ENCODE results near the gene BCAR3.
"Not testable (repeated sequence)": the region's sequence is repeated elsewhere in the genome, so short reads cannot be mapped to it uniquely, and the experiment has no call there.

The BCAR3 gene

DNA sequence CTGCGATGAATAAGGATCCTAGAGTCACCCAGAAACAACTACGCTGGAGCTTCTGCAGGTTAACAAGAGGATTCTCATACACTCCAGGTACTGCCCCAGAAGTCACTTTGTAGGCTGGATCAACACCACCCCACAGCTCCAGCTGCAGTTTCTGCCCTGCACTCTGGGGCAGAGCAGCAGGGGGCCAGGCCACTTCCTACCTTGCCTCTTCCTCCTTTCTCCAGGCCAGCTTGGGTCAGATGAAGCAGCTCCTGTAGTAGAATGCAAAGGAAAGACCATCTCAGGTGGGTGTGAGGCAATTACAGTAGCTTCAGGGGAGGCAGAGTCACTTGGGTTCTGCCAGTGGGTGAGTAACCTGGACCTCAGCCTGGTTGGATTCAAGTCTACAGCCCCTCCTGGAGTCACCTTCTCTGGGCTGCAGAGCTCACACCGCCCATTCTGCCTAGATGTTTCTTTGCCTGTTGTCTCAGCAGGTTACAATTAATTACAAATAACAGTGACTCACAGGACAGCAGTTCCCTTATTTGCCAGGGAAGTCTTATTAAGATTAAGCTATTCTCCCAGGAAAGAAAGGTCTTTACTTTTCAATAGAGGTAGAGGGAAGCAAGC lies 24.4 kb upstream of the BCAR3 start:
- no peak for DNase-seq

DNA sequence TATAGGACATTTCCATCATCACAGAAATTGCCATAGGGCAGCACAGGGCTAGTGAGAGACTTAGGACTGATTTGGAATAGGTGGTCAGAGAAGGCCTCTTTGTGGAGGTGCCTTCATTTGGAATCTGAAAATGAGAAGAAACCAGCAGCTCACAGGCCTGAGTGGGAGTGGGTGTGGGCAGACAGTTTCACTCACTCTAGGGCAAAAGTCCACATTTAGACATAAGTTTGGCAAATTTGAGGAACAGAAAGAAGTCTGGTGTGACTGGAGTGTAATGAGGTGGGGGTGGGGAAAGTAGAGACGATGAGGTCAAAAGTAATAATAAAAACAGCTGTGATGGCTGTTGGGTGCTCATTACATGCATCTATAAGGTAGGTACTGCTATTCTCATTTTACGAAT lies 22.4 kb upstream of the BCAR3 start:
- no peak for DNase-seq

GRCh38 chr1:93703643-93704042 lies 22.0 kb upstream of the BCAR3 start:
- no peak for DNase-seq

- DNase-seq: no peak
Measured at GRCh38 chr1:93702828-93703183, 21.2 kb upstream of the BCAR3 start.

- peak; percentile 24 for DNase-seq
Measured at GRCh38 chr1:93702111-93702827, 20.6 kb upstream of the BCAR3 start.

DNA sequence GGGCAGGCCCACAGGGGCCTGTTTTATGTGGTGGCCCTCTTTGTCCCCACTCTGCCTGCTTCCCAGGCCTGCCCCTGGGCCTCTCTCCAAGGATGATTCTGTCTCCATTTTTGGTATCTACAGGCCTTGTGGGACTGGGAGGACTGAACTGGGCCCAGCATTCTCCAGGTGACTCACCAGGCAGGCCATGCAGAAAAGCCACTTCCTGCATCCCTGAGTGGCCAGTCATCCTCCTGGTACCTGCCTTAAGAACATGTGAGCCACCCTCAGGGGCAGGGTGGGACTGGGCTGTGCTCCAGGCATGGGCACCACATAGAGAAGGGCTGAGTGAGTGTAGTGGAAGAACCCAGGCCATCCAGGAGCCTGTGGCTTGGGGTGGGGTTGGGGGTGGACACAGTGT lies 20.0 kb upstream of the BCAR3 start:
- DNase-seq: no peak

DNA sequence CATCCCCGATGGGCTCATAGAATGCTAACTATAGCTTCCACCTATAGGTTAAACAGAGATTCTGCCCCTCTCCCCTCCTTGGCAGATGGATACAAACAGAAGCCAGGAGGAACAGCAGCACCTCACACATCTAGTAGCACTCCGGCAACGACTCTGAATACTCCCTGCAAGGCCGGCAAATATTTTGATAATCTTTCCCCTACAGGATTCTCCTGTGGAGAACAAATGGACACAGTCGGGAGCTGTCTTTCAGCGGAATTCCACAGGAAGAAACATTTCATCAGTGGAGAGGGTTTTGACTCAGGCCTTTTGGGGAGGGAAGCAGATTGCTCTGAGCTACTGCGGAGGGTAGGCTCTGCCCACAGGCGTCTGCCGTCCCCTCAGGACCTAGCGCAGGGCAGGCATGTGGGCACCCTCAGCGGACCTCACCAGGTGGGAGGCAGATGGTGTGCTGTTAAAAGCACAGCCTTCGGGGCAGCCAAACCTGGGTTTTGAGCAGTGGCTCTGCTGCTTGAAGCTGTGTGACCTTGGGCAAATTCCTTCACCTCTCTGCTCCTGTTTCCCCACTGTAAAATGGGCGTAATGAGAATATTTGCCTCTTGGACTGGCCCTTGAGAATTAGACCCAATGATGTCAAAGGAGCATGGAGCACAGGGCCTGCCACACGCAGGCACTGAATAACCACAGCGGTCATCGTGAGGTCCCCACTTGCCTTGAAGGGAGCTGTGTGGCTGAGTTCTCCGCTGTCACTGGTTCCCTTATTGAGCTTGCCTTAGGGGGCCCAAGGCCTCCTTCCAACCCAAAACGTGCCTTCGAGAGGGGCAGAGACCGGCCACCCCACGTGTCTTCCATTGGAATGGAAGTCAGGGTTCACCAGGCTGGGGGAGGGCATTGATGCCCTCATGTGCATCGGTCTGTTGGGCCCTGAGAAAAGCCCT lies 19.2 kb upstream of the BCAR3 start:
- no peak for DNase-seq

DNA sequence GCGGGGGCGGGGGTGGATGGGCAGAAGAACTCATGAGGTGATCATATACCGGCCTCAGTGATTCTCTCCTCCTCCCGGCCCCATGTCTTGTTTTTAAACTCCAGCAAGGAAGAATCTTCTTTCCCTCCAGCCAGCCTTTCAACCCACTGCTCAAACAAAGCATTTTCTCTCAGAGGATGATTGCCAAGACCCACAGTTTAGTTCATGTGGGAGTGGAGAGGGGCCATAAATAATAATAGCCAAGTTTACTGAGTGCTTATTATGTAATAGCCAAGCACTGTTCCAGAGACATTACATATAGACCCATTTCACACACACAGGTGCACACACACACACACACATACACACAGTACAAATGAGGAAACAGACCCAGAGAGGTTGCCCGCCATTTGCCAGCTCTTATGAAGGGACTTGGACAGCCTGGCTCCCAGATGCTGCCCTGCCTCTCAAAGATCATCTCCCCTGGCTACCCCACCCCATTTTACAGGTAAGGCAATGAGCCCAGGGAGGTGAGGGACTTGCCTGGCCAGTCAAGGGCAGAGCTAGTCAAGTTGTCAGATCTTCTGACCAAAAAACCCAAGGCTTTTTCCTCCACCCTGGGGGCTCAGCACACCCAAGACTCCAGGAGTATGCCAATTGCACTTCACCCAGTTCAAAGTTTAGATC lies 18.0 kb upstream of the BCAR3 start:
- DNase-seq: no peak

DNA sequence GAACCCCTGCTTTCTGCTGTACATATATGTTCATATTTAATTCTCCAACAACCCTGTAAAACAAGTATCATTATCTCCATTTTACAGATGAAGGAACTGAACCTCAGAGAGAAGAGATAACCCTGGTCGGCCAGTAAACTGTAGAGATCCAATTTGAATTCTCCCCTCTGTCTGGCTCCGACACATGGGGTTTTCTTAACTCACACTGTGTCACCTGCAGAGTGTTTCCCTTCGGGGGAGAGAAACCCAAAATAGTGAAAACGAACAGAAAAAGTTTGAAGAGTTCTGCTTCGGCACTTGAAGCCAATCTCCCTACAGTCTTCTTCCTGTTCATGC lies 17.4 kb upstream of the BCAR3 start:
- no peak for DNase-seq

- no peak for DNase-seq
Measured at GRCh38 chr1:93698329-93699048, 16.9 kb upstream of the BCAR3 start.

DNA sequence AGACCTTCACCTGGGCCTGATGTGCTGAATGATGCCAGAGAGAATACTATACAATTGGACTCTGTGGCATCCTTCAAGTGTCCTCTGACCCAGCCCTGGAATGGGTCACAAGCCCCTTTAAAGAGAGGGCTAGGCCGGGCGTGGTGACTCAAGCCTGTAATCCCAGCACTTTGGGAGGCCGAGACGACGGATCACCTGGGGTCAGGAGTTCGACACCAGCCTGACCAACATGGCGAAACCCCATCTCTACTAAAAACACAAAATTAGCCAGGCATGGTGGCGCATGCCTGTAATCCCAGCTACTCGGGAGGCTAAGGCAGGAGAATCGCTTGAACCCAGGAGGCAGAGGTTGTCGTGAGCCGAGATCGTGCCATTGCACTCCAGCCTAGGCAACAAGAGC lies 15.9 kb upstream of the BCAR3 start:
- not testable (repeated sequence) for DNase-seq

GRCh38 chr1:93695411-93696005 lies 13.9 kb upstream of the BCAR3 start:
- DNase-seq: no peak

DNA sequence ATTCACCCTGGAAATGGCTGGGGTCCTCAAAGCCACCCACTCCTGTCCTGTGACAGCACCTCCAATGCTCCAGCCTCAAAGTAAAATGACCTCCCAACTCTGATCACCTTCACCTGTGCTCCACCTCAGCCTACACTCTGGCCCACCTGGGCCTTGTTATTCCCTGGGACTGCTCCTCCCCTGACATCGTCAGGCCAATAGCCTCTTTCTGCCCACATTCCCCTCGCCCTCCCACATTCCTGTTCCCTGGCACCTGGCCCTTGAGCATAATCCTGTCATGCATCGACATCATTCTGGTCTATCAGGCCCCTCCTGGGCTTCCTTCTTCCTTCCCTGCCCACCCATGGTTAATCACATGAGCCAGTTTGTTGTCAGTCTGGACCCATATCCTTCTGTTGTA lies 13.2 kb upstream of the BCAR3 start:
- DNase-seq: no peak

GRCh38 chr1:93694039-93694438 lies 12.4 kb upstream of the BCAR3 start:
- no peak for DNase-seq

DNA sequence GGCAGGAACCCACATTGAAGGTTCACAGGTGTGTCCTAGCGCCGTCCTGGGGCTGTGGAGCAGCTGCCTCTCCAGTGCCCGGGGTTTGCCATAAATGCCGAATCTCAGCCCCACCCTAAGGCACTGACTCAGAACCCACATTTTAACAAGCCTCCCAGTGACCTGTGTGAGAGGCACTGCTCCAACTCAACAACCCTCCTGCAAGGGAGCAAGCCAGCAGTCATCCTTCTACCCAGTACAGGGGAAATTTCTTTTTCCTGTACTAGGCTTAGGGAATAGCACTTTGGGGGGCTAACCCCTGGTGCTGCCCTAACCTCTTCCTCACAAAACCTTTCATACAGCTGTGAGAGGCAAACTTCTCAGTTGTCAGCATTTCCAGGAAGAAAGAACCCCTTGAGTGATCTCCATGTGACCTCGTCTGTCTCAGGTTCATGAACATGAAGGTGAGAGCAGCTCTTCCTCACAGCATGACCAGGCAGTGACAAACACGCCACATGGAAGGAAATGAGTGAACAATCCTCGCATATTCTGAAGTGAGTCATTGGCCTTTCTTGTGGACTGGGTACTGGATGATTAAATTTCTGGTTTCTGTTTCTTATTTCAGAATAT lies 11.4 kb upstream of the BCAR3 start:
- no peak for DNase-seq

DNA sequence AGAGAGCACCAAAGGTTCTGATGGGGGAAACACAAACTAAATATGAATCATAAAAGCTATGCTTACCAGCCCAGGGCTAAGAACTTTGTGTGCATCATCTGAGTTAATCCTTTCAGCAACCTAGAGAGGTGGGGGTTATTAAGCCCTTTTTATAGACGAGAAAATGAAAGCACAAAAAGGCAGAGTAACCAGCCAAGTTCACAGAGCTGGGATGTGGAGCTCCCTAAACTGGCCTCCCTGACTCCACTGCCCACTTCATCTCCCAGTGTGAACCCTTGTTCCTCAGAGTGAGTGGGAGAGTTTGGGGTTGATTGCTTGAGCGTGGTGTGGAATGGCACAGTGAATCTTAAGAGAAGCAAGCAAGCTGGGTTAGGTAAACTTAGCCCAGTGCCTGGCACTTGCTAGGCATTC lies 10.8 kb upstream of the BCAR3 start:
- DNase-seq: no peak

GRCh38 chr1:93692026-93692425 lies 10.4 kb upstream of the BCAR3 start:
- DNase-seq: peak; percentile 35

GRCh38 chr1:93690921-93691789 lies 9.5 kb upstream of the BCAR3 start:
- peak; percentile 6 for DNase-seq

- DNase-seq: no peak
Measured at GRCh38 chr1:93690341-93690740, 8.7 kb upstream of the BCAR3 start.

- no peak for DNase-seq
Measured at GRCh38 chr1:93689521-93690223, 8.0 kb upstream of the BCAR3 start.

All from NCI-H1092 treated with DMSO at 0.1 percent for 48 hours (cell line).